22Rv1 (cell line): ENCODE measurements around the gene CELF2.

Experiments
- CTCF ChIP-seq: fragments of 450-650 bp; IDR thresholded peaks from 2 replicates; pipeline ENCODE4 v1.5.1; 2017; ENCODE audit warnings: mild to moderate bottlenecking
- ZFX ChIP-seq: fragments of 450-650 bp; IDR thresholded peaks from 2 replicates; pipeline ENCODE4 v1.6.1; 2017; ENCODE audit warnings: antibody characterized with exemption, borderline replicate concordance

- TF ChIP-seq CTCF = no peak
- no peak for TF ChIP-seq ZFX
These were observed 13.3 kb upstream of the CELF2 start for GRCh38 chr10:11004144-11005077.
